ENCODE results near the gene USH1C. TPM values are rescaled to one million over a fixed set of nuclear protein-coding genes. Genes with fewer than 3 reads are reported as not detected.

USH1C gene
- polyA plus RNA-seq, 3 donors = not detected

DNA sequence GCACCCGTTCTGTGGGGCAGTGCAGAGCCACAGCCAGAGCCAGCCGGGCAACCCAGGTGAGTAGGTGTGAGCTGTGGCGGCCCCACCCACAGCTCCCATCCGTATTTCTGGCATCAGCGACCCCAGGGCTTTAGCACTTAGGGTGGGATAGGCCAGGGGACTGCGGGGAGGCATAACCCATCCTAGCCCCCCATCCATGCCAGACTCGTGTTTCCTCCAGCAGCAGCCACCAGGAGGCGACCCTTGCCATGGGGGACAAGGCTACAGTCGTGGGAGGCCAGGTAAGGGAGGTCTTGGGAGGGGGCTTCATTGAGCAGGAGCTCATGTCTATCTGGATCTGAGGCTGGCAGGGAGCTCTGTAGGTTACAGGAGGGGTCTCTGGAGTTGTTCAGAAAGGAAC, 3.7 kb upstream of the USH1C start:
- Histone ChIP-seq H3K79me2 (ENCODE audit: insufficient read depth, low read length) (no peaks in the 10 kb centered on the region), H3K4me3 (replicated peaks in 1 of 3; ENCODE audit: low read depth in 2 of 3, low read length in 3 of 3) (no peak overlapping the region), H3K4me2 (replicated peaks; ENCODE audit: extremely low read depth, low read length, poor library complexity, severe bottlenecking) (no peak overlapping the region), H3K36me3 (replicated peaks in 1 of 2; ENCODE audit: control insufficient read depth in 1 of 2, insufficient read depth in 2 of 2, low read length in 2 of 2) (no peaks in the 10 kb centered on the region), H4K20me1 (ENCODE audit: insufficient read depth, low read length) (no peaks in the 10 kb centered on the region), H3K27me3 (ENCODE audit: control insufficient read depth in 2 of 2, insufficient read depth in 2 of 2, low read length in 2 of 2) (peaks cover 0 to 14% of the 10 kb centered on the region in 2 donors), H3K27ac (ENCODE audit: low read depth in 1 of 2, low read length in 2 of 2) (no peak overlapping the region), H3K9me3 (replicated peaks in 1 of 2; ENCODE audit: control insufficient read depth in 1 of 2, insufficient read depth in 1 of 2, low read length in 2 of 2) (no peaks in the 10 kb centered on the region), H3K4me1 (ENCODE audit: control insufficient read depth in 1 of 2, insufficient read depth in 2 of 2, low read length in 2 of 2) (peaks cover 0 to 6% of the 10 kb centered on the region in 2 donors), H2AFZ (ENCODE audit: insufficient read depth, low read depth, low read length, poor library complexity, severe bottlenecking) (no peak overlapping the region), H3K9ac (ENCODE audit: insufficient read depth, low read length, poor library complexity, severe bottlenecking) (no peak overlapping the region)
- Mint-ChIP-seq H3K9me3 (peaks cover 0 to 2% (median 0%) of the 10 kb centered on the region in 7 donors), H3K27me3 (ENCODE audit: low read depth in 3 of 3) (peaks cover 27 to 43% (median 36%) of the 10 kb centered on the region in 3 donors), H3K4me3 (no peak overlapping the region), H3K4me1 (peaks cover 6% of the 10 kb centered on the region), H3K36me3 (no peaks in the 10 kb centered on the region), H3K27ac (peak overlapping the region in 1 of 7 donors; percentile 11)
- intact Hi-C loops (cut with micrococcal nuclease) = no loop called here
- no peak for DNase-seq
- WGBS (ENCODE audit: insufficient coverage) = 60% methylated on average over 1 of the region's 9 CpGs
- TF ChIP-seq, protein P1, sequence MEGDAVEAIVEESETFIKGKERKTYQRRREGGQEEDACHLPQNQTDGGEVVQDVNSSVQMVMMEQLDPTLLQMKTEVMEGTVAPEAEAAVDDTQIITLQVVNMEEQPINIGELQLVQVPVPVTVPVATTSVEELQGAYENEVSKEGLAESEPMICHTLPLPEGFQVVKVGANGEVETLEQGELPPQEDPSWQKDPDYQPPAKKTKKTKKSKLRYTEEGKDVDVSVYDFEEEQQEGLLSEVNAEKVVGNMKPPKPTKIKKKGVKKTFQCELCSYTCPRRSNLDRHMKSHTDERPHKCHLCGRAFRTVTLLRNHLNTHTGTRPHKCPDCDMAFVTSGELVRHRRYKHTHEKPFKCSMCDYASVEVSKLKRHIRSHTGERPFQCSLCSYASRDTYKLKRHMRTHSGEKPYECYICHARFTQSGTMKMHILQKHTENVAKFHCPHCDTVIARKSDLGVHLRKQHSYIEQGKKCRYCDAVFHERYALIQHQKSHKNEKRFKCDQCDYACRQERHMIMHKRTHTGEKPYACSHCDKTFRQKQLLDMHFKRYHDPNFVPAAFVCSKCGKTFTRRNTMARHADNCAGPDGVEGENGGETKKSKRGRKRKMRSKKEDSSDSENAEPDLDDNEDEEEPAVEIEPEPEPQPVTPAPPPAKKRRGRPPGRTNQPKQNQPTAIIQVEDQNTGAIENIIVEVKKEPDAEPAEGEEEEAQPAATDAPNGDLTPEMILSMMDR (IDR thresholded peaks at IDR 0.05) = no peak

DNA sequence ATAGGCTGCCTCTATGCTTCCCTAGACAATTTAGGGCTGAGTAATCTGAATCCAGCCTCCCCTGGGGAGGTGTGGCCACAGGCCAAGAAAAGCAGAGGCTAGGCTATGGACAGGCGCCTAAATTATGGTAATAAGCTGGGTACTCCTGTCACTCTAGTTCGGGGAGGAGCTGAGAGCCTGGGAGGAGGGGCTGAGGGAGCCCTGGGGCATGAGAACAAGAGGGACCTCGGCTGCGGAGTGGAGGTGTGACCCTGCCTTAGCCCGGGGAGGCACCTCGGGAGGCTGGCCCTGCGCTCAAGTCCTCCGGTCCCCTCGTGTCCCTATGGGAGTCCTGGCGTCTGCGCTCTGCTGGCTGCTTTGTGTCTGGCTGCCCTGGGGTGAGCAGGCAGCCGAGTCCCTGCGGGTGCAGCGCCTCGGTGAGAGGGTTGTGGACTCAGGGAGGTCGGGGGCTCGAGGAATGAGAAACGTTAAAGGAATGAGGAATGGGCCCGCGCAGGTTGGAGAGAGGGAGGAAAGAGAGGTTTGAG, 2.9 kb upstream of the USH1C start, which contains the start of gene OTOG:
TSS of gene OTOG (plus strand) at position 209 of the 527 bp plus-strand sequence. CDS start at position 323, 114 bp downstream.
- Histone ChIP-seq H3K9me3 (replicated peaks in 1 of 2; ENCODE audit: control insufficient read depth in 1 of 2, insufficient read depth in 1 of 2, low read length in 2 of 2) (no peaks in the 10 kb centered on the region), H2AFZ (ENCODE audit: insufficient read depth, low read depth, low read length, poor library complexity, severe bottlenecking) (no peak within 1 kb of the TSS), H4K20me1 (ENCODE audit: insufficient read depth, low read length) (no peaks in the 10 kb centered on the region), H3K79me2 (ENCODE audit: insufficient read depth, low read length) (no peaks in the 10 kb centered on the region), H3K36me3 (replicated peaks in 1 of 2; ENCODE audit: control insufficient read depth in 1 of 2, insufficient read depth in 2 of 2, low read length in 2 of 2) (no peaks in the 10 kb centered on the region), H3K4me2 (replicated peaks; ENCODE audit: extremely low read depth, low read length, poor library complexity, severe bottlenecking) (no peak within 1 kb of the TSS), H3K4me1 (ENCODE audit: control insufficient read depth in 1 of 2, insufficient read depth in 2 of 2, low read length in 2 of 2) (peaks cover 0 to 6% of the 10 kb centered on the region in 2 donors), H3K27ac (ENCODE audit: low read depth in 1 of 2, low read length in 2 of 2) (no peak within 1 kb of the TSS), H3K4me3 (replicated peaks in 1 of 3; ENCODE audit: low read depth in 2 of 3, low read length in 3 of 3) (no peak within 1 kb of the TSS), H3K9ac (ENCODE audit: insufficient read depth, low read length, poor library complexity, severe bottlenecking) (no peak within 1 kb of the TSS), H3K27me3 (ENCODE audit: control insufficient read depth in 2 of 2, insufficient read depth in 2 of 2, low read length in 2 of 2) (peaks cover 0 to 20% of the 10 kb centered on the region in 2 donors)
- TF ChIP-seq, protein P1 (IDR thresholded peaks at IDR 0.05) = no peak
- Mint-ChIP-seq H3K27me3 (ENCODE audit: low read depth in 3 of 3) (peaks cover 31 to 50% (median 39%) of the 10 kb centered on the region in 3 donors), H3K4me3 (no peak within 1 kb of the TSS), H3K9me3 (peaks cover 0 to 2% (median 0%) of the 10 kb centered on the region in 7 donors), H3K36me3 (no peaks in the 10 kb centered on the region), H3K27ac (peak within 1 kb of the TSS in 1 of 7 donors; percentile 11), H3K4me1 (peaks cover 6% of the 10 kb centered on the region)
- intact Hi-C loops (cut with micrococcal nuclease) = no loop called here
- WGBS (ENCODE audit: insufficient coverage) = 20% methylated on average over 19 of the region's 20 CpGs
- DNase-seq = no peak

All from CD14-positive monocyte (primary cell).